Measurements from ENCODE around the gene LDLRAD4.

LDLRAD4 gene

DNA sequence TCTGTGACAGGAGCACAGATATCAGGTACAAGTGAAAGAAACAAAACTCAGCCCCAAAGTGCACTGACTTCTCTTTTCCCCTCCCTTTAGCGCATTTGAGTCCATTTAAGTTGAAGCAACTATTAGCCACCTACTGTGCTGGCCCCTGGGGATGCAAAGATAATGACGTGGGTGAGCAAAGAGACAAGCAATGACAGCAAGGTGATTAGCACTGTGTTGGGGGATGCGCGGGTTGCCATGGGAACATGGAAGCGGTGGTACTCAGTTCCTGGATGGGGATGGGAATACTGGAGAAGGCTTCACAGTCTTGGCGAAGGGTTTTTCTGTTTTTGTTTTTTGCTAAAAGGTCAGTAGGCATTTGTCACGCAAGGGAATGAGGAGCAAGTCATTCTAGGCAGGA is 205.8 kb downstream of the LDLRAD4 start:
- DNase-seq (ENCODE audit: low read depth) = no peak
- no peak overlapping the region for H3K4me3 ChIP-seq (ENCODE audit: low read length)
- TF ChIP-seq, protein P1, sequence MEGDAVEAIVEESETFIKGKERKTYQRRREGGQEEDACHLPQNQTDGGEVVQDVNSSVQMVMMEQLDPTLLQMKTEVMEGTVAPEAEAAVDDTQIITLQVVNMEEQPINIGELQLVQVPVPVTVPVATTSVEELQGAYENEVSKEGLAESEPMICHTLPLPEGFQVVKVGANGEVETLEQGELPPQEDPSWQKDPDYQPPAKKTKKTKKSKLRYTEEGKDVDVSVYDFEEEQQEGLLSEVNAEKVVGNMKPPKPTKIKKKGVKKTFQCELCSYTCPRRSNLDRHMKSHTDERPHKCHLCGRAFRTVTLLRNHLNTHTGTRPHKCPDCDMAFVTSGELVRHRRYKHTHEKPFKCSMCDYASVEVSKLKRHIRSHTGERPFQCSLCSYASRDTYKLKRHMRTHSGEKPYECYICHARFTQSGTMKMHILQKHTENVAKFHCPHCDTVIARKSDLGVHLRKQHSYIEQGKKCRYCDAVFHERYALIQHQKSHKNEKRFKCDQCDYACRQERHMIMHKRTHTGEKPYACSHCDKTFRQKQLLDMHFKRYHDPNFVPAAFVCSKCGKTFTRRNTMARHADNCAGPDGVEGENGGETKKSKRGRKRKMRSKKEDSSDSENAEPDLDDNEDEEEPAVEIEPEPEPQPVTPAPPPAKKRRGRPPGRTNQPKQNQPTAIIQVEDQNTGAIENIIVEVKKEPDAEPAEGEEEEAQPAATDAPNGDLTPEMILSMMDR (conservative IDR thresholded peaks at IDR 0.05; ENCODE audit: low read depth, low read length) = no peak

- no peak for DNase-seq (ENCODE audit: low read depth)
- TF ChIP-seq, protein P1 (conservative IDR thresholded peaks at IDR 0.05; ENCODE audit: low read depth, low read length) = no peak
- no peak overlapping the region for H3K4me3 ChIP-seq (ENCODE audit: low read length)
Observed at GRCh38 chr18:13425357-13426091, 207.0 kb downstream of the LDLRAD4 start.

GRCh38 chr18:13427354-13427753 is 208.8 kb downstream of the LDLRAD4 start:
- DNase-seq (ENCODE audit: low read depth) = no peak
- TF ChIP-seq, protein P1 (conservative IDR thresholded peaks at IDR 0.05; ENCODE audit: low read depth, low read length) = no peak
- H3K4me3 ChIP-seq (ENCODE audit: low read length) = no peak overlapping the region

GRCh38 chr18:13428319-13428718 is 209.8 kb downstream of the LDLRAD4 start:
- TF ChIP-seq, protein P1 (conservative IDR thresholded peaks at IDR 0.05; ENCODE audit: low read depth, low read length) = no peak
- DNase-seq (ENCODE audit: low read depth) = no peak
- H3K4me3 ChIP-seq (ENCODE audit: low read length) = no peak overlapping the region

DNA sequence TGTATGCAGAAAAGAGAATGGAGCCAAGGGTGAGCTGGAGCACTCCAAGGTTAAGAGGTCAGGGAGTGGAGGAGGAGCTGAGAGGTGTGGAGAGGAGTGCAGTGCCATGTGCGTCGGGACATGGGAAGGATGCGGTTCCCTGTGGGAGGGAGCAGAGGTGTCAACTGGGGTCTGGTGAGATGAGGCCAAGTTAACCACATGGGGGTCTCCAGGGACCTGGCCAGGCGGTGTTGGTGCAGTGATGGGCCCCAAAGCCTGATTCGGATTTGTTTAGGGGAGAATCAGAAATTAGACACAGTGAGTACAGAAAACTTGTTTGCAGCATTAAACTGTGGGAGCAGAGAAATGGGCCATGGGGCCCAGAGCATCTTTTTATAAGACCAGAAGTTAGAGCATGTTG is 210.5 kb downstream of the LDLRAD4 start:
- no peak overlapping the region for H3K4me3 ChIP-seq (ENCODE audit: low read length)
- TF ChIP-seq, protein P1 (conservative IDR thresholded peaks at IDR 0.05; ENCODE audit: low read depth, low read length) = no peak
- no peak for DNase-seq (ENCODE audit: low read depth)

DNA sequence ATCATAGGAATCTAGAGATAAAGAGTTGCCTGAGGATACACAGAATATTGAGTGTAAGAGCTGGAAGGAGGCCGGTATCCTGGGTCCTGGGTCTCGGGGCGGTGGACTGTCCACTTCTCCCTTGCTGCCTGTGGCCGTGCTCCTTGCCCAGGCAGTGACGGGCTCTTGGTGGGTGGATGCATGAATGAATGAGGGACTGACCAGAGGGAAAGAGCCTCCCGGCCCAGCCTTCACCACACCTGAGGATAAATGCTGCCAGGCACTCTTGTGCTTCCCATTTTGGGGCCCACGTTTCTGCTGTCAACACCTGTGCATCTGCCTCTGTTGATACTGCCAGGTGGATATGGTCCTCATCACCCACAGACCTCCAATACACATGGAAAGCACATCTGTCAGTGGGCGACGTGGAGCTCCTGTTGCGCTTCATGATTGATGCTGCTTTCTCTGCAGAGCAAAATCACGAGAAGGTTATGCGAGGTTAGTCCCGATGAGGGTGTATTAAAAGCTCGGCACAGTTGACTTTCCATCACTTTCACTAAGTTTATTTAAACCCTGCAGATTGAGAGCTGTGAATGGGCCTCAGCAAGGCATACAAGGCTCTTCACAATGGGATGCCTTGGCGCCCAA is 211.4 kb downstream of the LDLRAD4 start:
- no peak for DNase-seq (ENCODE audit: low read depth)
- TF ChIP-seq, protein P1 (conservative IDR thresholded peaks at IDR 0.05; ENCODE audit: low read depth, low read length) = no peak
- H3K4me3 ChIP-seq (ENCODE audit: low read length) = no peak overlapping the region

- TF ChIP-seq, protein P1 (conservative IDR thresholded peaks at IDR 0.05; ENCODE audit: low read depth, low read length) = no peak
- no peak for DNase-seq (ENCODE audit: low read depth)
- H3K4me3 ChIP-seq (ENCODE audit: low read length) = no peak overlapping the region
Observed at GRCh38 chr18:13430663-13431062, 212.1 kb downstream of the LDLRAD4 start.

Data from retinal pigment epithelial cell (primary cell).